Left lung (tissue), 10 donors: ENCODE results near the gene ZNF276. TPM values are rescaled to one million over a fixed set of nuclear protein-coding genes. Genes with fewer than 3 reads are reported as not detected.

Experiments
- ATAC-seq: fragments of 200-7000 bp; cut with Tn5 transposase; one replicate; pipeline ENCODE4 v1.9.1; 2020; ENCODE audit warnings: moderate library complexity
- DNase-seq, 4 donors: peaks; one replicate each; pipeline ENCODE4 v3.0.0-alpha.2; 2013 to 2020
- H3K27ac ChIP-seq, 2 donors: fragments of 200-600 bp; sonication (generic) in 1 of 2; one replicate each; pipeline versions ENCODE4 v1.5.0 to v1.8.0; 2020 to 2021
- H3K27me3 ChIP-seq, 2 donors: fragments of 200-600 bp; sonication (generic) in 1 of 2; one replicate each; pipeline versions ENCODE4 v1.5.0 to v1.8.0; 2020 to 2021
- H3K36me3 ChIP-seq, 2 donors: fragments of 200-600 bp; sonication (generic) in 1 of 2; one replicate each; pipeline versions ENCODE4 v1.5.0 to v1.8.0; 2020 to 2021
- H3K4me1 ChIP-seq, 2 donors: fragments of 200-600 bp; one replicate each; pipeline ENCODE4 v1.8.0; 2021
- H3K4me3 ChIP-seq, 2 donors: fragments of 200-600 bp; sonication (generic) in 1 of 2; one replicate each; pipeline versions ENCODE4 v1.5.0 to v1.8.0; 2020 to 2021; ENCODE audit warnings: mild to moderate bottlenecking in 1 of 2
- H3K9me3 ChIP-seq, 2 donors: fragments of 200-600 bp; sonication (generic) in 1 of 2; one replicate each; pipeline versions ENCODE4 v1.5.0 to v1.8.0; 2020 to 2021
- CTCF ChIP-seq, 2 donors: fragments of 200-600 bp; sonication (generic) in 1 of 2; IDR thresholded peaks; one replicate each; pipeline versions ENCODE4 v1.5.0 to v1.8.0; 2021; ENCODE audit warnings: antibody characterized with exemption in 2 of 2
- intact Hi-C, 2 donors: fragments of 100-400 bp; cut with DNase I; formaldehyde crosslinking; loops; one replicate each; pipeline versions ENCODE4 v1.11.2 to v1.14.2; 2022
- polyA plus RNA-seq, 6 donors: library from polyadenylated mRNA; unstranded; fragments of 120-200 nt; gene quantifications; one replicate each; pipeline ENCODE4 v1.2.1, GENCODE V29; 2013; ENCODE audit not compliant: insufficient read length in 6 of 6
- total RNA-seq, 2 donors: library from RNA; stranded (reverse); fragmentation: NEBNext Ultra II Directional; extraction: Animal tissue kit (Norgen Biotek cat#: 25700); gene quantifications; one replicate each; pipeline ENCODE4 v1.2.1, GENCODE V29; 2021
- donor health status: DM: no; HTN: yes; CAD: no.
- donor health status: DM: no; HTN: no; CAD: no.

ZNF276 gene
- total and polyA plus RNA-seq, 8 donors = 22.1 to 45.2 (median 32.7) TPM

- TF ChIP-seq CTCF (IDR thresholded peaks at IDR 0.05) = no peak
- ATAC-seq = no peak
- peaks cover 0 to 96% of the 10 kb centered on the region in 2 donors for H3K36me3 ChIP-seq
These were observed 12.0 kb downstream of the ZNF276 start for GRCh38 chr16:89733322-89733721.

GRCh38 chr16:89733792-89734191, 12.5 kb downstream of the ZNF276 start:
- no peak overlapping the region for H3K4me3 ChIP-seq
- intact Hi-C loops = no loop called here
- H3K27me3 ChIP-seq = no peaks in the 10 kb centered on the region
- ATAC-seq (no peak), DNase-seq (peak in 1 of 4 donors; percentile 59)
- no peak for TF ChIP-seq CTCF (IDR thresholded peaks at IDR 0.05)
- no peaks in the 10 kb centered on the region for H3K9me3 ChIP-seq
- H3K4me1 ChIP-seq = no peaks in the 10 kb centered on the region
- no peak overlapping the region for H3K27ac ChIP-seq
- peaks cover 0 to 98% of the 10 kb centered on the region in 2 donors for H3K36me3 ChIP-seq

More at GRCh38 chr16:89733322-89733721, 12.0 kb downstream of the ZNF276 start:
- Histone ChIP-seq H3K4me1 (no peaks in the 10 kb centered on the region), H3K4me3 (no peak overlapping the region), H3K9me3 (no peaks in the 10 kb centered on the region), H3K27ac (no peak overlapping the region), H3K27me3 (no peaks in the 10 kb centered on the region)
- intact Hi-C loops = no loop called here
- DNase-seq = peak in 1 of 4 donors; percentile 62

GRCh38 chr16:89736554-89736953, 15.2 kb downstream of the ZNF276 start:
- Histone ChIP-seq H3K36me3 (peaks cover 0 to 98% of the 10 kb centered on the region in 2 donors), H3K27me3 (no peaks in the 10 kb centered on the region), H3K9me3 (no peaks in the 10 kb centered on the region), H3K27ac (no peak overlapping the region), H3K4me1 (no peaks in the 10 kb centered on the region), H3K4me3 (no peak overlapping the region)
- no peak for TF ChIP-seq CTCF (IDR thresholded peaks at IDR 0.05)
- no peak for DNase-seq
- no peak for ATAC-seq
- intact Hi-C loops = no loop called here

- no peaks in the 10 kb centered on the region for H3K9me3 ChIP-seq
- no peak for DNase-seq
- peaks cover 0 to 96% of the 10 kb centered on the region in 2 donors for H3K36me3 ChIP-seq
- H3K27me3 ChIP-seq = no peaks in the 10 kb centered on the region
- intact Hi-C loops = no loop called here
- H3K4me3 ChIP-seq = no peak overlapping the region
- TF ChIP-seq CTCF (IDR thresholded peaks at IDR 0.05) = no peak
- H3K4me1 ChIP-seq = no peaks in the 10 kb centered on the region
- no peak for ATAC-seq
- H3K27ac ChIP-seq = no peak overlapping the region
These were observed 16.2 kb downstream of the ZNF276 start for GRCh38 chr16:89737341-89738071.

- no peak for DNase-seq
These were observed 16.7 kb downstream of the ZNF276 start for GRCh38 chr16:89738072-89738377.

More at GRCh38 chr16:89738072-89738377, 16.7 kb downstream of the ZNF276 start:
- no peak for TF ChIP-seq CTCF (IDR thresholded peaks at IDR 0.05)
- no peaks in the 10 kb centered on the region for H3K4me1 ChIP-seq
- H3K9me3 ChIP-seq = no peaks in the 10 kb centered on the region
- no peaks in the 10 kb centered on the region for H3K27me3 ChIP-seq
- intact Hi-C loops = no loop called here
- peak; percentile 6 for ATAC-seq
- H3K4me3 ChIP-seq = no peak overlapping the region
- no peak overlapping the region for H3K27ac ChIP-seq
- peaks cover 0 to 97% of the 10 kb centered on the region in 2 donors for H3K36me3 ChIP-seq
